Stimulated activated CD4-positive, alpha-beta T cell treated with anti-CD3 and anti-CD28 coated beads, Interleukin-12 subunit alpha, Interleukin-12 subunit beta, amount 100 ng/mL, for 24 hours (primary cell): ENCODE measurements around the gene OLA1.
"Not testable (repeated sequence)": the region's sequence is repeated elsewhere in the genome, so short reads cannot be mapped to it uniquely, and the experiment has no call there.

Experiments
- DNase-seq, 2 experiments: peaks; one replicate each; pipeline ENCODE4 v3.0.0-alpha.2; 2020; ENCODE audit warnings: low read depth in 2 of 2

Gene OLA1

DNA sequence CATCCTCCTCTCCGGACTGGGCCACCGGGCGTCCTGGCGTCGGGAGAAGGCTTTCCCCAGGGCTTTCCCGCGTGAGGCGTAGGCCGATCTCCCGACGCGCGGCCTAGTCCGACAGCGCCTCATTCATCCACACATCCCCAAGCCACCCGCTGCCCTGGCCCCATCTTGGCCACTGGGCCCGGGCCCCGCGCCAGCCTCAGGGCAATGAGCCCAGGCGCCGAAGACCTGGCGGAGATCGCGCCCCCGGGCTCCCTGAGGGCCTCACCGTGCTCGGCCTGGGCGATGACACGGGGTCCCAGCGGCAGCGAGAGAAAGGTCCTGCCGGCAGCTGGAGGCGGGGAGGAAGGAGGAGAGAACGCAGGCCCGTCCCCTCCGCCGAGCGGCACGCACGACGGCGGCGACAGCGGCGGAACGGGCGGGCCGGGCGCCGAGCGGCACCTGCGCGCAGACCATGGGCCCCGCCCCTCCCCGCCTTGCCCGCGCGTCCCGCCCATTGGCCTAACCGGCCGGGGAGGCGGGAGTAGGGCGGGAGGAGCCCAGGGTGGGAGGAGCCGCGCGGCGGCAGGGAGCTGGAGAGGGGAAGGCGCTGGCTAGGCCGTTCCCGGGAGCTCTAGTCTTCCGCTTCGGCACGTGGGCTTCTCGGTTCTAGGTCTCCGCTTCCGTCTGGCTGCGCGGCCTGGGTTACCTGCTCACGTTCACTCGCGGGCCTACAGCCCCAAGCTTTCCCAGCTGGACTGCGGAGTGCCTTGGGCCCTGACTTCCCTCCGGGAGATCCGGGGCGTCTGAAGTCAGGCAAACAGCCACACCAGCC lies at the start of gene OLA1:
Gene OLA1, minus strand, starts transcription at position 346 of the 811 bp plus-strand sequence. CDS start 1,717 bp downstream, outside the sequence.
- DNase-seq: peak; percentile 92 to 97

DNA sequence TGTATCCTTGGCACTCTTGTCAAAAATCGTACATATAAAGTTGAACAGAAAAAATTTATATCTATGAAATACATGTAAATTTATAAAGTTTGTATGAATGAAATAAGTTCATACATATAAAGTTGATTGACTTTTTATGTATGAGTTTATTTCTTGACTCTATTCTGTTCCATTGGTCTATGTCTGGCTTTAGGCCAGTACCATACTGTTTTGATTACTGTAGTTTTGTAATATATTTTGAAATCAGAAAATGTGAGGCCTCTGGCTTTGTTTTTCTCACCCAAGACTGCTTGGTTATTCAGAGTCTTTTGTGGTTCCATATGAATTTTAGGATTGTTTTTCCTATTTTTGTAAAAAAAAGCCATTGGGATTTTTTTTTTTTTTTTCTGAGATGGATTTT lies 44.6 kb upstream of the OLA1 start:
- DNase-seq: no peak

DNA sequence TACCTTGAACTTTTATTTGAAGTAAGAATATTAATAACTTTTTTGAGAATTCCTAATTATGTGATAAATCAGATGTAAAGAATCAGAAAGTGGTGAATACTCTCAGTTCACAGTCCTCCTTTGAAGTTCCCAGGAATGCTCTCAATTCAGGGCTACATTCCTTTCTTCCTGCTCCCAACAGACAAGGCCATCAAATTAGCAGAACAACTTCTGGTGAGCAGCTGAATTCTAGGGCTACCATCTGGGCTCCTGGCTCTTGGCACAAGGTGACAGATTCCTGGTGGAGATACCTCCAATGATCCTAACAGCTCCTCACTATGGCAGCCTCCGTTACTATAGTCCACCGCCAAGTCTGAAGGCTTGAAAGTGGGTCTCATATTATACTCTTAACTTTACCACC lies 37.8 kb upstream of the OLA1 start:
- DNase-seq: no peak

DNA sequence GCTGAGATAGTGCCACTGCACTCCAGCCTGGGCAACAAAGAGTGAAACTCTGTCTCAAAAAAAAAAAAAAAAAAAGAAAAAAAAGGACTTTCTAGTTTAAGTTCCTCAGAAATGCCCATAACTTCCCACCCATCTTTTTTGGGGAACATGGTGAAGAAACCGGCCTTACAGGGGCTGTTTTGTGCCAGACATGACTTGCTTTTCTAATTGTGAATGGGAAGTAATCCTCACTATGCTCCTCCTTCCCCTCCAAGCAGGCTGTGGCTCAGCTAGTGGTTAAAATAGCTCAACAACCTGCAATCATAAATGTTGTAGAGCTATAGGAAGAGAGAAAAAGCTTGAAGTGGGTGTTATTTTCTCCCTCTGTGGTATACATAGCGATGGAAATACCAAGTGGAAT lies 34.1 kb upstream of the OLA1 start:
- DNase-seq: no peak

DNA sequence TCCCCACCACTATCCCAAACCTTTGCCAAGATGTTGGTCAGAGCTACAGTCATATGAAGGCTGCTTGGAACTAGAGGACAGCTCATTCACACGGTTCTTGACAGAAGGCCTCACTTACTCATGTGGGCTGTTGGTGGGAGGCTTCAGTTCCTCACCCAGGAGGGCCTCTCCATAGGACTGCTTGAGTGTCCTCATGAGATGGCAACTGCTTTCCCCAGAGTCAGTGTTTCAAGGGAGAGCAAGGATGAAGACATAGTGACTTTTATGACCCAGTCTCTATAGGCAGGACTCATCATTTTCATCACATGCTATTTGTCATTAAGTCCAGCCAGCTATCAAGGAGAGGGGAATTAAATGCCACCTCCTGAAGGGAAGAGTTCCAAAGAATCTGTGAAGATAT lies 33.4 kb upstream of the OLA1 start:
- DNase-seq: no peak

DNA sequence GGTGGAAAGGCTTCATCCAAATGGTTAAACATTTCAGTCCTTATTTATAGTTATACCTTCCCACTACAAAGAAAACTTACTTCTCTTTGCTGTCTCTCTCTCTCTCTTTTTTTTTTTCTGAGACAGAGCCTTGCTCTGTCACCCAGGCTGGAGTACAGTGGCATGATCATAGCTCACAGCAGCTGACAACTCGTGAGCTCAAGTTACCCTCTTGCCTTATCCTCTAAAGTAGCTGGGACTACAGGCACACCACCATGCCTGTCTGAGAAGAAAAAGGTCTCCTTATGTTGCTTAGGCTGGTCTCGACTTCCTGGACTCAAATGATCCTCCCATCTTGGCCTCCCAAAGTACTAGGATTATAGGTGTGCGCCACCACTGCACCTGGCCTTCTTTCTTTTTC lies 32.3 kb upstream of the OLA1 start:
- no peak for DNase-seq

DNA sequence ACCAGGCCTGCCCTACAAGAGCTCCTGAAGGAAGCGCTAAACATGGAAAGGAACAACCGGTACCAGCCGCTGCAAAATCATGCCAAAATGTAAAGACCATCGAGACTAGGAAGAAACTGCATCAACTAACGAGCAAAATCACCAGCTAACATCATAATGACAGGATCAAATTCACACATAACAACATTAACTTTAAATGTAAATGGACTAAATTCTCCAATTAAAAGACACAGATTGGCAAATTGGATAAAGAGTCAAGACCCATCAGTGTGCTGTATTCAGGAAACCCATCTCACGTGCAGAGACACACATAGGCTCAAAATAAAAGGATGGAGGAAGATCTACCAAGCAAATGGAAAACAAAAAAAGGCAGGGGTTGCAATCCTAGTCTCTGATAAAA lies 21.9 kb upstream of the OLA1 start:
- not testable (repeated sequence) for DNase-seq

DNA sequence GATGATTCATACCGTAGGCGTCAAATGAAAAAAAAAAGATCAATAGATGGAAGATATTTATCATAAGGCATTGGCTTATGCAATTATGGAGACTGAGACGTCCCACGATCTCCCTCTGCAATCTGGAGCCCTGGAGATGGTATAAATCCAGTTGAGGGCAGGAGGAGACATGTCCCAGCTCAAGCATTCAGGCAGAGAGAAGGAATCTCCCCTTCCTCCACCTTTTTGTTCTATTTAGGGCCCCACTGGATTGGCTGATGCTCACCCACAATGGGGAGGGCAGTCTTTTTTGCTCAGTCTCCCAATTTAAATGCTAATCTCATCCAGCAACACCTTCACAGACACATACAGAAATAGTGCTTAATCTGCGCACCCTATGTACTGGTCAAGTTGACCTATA lies 18.0 kb upstream of the OLA1 start:
- no peak for DNase-seq

DNA sequence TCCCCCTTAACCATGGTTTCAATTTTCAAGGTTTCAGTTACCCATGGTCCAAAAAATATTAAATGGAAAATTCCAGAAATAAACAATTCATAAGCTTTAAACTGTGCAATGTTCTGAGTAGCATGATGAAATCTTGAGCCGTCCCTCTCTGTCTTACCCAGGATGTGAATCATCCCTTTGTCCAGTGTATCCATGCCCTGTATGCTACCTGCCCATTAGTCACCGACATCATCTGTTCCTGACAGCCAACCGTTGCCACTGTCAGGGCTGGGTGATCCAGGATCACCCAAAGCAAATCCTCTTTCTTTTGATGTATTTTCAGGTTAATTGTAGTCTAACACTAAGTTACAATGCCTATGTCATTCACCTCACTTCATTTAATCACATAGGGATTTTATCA lies 15.7 kb upstream of the OLA1 start:
- no peak for DNase-seq

DNA sequence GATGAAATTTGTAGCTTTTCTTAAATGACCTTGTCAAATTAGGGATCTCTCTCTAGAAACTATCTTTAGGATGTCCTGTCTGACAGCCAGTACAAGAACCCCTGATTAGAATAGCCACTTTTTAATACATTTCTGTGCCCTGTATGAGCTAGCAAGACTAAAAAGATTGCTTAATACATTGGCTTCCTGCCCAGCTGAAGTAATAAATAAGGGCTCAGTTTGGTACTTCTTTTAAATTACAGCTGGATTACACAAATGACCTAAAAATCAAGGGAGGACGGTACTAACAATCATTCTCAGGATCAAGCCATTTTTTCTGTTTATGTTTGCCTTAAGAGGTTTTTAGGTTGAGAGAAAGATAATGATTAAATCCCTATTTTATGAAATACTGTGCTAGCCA lies 11.6 kb upstream of the OLA1 start:
- DNase-seq: no peak

DNA sequence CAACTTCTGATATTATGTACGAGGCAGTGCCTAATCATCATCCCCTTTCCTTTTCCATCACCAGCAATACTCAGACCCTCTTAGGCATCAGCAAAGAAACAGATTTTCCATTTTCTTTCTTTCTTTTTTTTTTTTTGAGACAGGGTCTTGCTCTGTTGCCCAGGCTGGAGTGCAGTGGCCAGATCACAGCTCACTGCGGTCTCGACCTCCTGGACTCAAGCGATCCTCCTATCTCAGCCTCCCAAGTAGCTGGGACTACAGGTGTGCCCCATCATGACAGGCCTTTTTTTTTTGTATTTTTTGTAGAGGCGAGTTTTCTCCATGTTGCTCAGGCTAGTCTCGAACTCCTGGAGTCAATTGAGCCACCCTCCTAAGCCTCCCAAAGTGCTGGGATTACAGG lies 5.9 kb upstream of the OLA1 start:
- no peak for DNase-seq

DNA sequence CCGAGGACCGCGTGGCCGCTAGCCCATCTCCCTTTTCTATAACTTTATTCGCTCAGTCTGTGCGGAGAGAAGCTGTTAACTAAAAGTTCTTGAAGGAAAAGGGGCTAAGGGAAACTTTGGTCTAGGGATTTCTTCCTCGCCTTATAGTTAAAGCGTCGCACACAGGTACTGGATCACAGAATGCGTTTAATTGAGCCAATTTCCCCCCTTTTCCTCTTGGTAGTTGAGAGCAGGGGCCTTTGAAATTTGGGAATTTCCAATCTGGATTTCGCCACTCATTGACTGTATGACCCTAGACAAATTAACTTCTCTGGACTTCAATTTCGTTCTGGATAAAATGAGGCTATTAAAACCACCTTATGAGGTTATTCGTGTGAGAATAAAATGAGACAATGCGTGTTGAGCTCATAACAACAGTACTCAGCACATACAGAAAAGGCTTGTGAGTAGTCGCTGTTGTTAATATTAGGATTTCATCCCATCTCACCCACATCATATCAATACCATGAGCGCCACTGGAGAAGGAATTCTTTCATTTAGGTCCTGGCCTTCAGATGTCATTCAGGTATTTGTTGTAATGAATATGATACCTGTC lies 763 bp upstream of the OLA1 start:
- DNase-seq: no peak

DNA sequence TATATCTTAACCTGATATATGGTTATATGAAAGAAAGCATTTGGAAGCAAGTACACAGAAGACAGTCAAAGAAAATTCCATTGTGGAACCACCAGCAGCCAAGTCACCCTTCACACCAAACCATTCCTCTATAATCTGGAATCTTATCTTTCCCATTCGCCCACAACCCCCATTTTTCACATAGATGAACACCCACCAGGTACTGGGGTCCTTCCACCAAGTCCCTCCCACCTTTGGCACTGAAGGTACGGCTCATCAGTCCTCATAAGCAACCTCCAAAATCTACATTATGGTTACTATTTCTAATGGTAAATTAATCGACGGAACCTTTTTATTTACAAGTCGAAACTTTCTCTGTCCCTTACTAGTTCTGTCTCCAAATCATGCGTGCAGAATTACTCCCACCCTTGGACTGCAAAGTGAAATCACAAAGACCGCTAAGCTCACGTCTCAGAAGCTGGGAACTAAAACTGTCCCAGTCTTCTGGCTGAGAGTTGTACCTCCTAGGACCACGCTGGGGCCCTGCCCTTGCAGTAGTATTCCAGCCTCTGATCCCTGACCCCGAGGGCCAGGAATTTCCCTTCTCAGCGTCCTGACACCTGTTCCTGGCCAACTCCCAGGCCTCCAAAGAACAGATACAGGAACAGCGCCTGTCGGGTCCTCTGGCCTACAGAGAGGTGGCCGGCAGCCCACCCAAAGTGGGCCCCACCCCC lies 702 bp downstream of the OLA1 start:
- no peak for DNase-seq

DNA sequence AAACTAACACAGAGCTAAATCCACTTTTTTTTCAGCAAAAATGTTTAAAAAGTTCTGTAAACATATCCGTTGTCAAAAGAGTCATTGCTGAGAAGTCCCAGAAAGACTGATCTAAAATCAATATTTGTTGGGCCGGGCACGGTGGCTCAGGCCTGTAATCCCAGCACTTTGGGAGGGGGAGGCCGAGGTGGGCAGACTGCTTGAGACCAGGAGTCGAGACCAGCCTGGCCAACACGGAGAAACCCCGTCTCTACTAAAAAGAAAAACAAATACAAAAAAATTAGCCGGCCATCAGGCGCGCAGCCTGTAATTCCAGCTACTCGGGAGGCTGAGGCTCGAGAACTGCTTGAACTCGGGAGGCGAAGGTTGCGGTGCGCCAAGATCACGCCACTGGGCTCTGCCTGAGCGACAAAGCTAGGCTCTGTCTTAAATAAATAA lies 1.4 kb downstream of the OLA1 start:
- DNase-seq: no peak

DNA sequence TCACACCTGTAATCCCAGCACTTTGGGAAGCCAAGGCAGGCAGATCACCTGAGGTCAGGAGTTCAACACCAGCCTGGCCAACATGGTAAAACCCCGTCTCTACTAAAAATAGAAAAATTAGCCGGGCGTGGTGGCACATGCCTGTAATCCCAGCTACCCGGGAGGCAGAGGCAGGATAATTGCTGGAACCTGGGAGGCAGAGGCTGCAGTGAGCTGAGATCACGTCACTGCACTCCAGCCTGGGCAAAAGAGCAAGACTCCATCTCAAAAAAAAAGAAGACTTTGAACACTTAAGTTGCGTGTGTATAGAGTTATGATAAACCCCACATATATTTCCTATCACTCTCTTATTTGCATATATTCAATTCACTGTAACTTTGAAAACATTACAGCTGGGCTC lies 2.7 kb downstream of the OLA1 start:
- not testable (repeated sequence) for DNase-seq

DNA sequence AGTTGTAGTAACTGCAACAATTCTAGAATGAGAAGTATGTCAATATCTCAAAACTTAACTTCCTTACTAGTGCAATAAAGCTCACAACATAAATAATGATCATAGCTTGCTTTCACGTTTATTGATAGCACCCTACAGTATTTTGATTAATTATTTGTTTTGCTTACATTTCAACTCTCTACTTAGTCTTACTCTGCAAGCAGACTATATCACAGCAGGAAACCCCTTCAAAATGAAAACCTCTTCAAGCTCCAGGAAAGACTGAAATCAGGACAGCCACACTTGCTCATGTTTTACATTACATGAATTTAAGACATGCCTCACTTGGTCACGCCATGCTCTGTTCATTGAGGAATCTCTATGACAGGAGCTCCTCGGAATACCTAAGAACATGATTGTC lies 3.3 kb downstream of the OLA1 start:
- DNase-seq: no peak

DNA sequence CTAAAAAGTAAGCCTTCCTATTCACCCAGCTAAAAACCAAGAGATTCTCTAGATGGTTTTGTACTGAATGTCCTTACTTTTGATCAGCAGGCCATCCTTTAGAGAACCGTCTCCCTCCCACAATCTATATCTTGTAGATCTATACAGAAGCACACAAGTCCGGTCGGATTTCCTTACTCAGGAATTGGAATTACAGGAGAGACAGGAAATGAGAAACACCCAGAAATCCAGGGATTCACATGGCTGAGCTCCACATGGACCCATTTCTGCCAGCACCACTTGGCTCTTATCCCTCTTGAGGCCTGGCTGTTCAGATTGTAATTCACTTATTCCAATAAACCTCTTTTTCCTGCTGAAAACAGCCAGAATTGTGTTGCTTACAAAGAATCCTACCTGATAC lies 4.5 kb downstream of the OLA1 start:
- no peak for DNase-seq

DNA sequence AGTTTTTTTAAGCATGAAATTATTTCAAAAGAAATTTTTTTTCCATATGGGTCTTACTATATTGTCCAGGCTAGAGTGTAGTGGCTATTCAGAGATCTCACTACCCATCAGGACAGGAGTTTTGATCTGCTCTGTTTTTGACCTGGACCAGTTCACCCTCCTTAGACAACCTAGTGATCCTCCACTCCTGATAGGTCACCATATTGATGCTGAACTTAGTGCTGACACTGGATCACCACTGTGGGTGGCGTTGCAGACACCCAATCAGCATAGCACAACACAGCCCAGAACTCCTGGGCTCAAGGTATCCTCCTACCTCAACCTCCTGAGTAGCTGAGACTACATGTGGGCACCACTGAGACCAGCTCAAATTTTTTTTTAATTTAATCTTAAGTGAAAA lies 8.2 kb downstream of the OLA1 start:
- DNase-seq: no peak

DNA sequence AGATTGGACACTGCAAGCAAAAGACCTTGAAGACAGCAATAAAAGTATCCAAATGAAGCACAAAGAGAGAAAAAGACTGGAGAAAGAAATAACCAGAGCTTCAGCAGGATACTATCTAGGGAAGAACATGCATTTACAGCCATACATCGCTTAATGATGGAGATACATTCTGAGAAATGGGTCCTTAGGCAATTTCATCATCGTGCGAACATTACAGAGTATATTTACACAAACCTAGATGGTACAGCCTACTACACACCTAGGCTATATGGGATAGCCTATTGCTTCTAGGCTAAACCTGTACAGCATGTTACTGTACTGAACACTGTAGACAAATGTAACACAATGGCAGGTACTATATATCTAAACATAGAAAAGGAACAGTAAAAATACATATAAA lies 11.9 kb downstream of the OLA1 start:
- no peak for DNase-seq

DNA sequence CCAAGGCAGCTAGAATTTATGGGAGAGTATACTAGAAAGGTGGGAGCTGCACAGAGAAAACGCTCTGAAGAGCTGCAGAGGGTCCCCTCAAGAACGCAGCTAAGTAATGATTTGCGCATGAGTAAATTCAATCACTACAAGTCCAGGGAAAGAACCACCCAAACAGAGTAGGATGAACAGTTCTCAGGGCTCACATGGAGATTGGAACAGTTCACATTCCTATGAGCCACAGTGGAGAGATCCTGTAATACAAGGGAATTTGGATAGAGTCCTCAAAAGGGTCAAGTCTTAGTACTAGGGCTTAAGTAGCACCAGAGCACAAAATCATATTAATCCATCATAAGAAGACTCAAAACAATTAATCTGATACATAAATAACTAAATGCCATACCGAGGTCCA lies 12.7 kb downstream of the OLA1 start:
- no peak for DNase-seq

DNA sequence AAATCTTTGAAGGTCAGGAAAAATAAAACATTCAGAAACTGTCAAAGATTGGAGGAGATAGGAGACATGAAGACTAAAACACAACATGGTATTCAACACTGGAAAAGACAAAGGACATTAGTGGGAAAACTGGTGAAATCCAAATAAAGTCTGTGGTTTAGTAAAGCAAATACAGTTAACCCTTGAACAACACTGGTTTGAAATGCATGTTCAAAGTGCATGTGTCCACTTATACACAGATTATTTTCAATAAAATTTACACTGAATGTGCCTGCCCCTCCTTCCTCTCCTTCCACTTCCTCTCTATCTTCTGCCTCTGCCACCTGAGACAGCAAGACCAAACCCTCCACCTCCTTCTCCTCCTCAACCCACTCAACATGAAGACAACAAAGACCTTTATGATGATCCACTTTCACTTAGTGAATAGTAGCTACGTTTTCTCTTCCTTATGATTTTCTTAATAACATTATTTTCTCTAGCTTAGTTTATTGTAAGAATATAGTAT lies 14.5 kb downstream of the OLA1 start:
- DNase-seq: no peak

DNA sequence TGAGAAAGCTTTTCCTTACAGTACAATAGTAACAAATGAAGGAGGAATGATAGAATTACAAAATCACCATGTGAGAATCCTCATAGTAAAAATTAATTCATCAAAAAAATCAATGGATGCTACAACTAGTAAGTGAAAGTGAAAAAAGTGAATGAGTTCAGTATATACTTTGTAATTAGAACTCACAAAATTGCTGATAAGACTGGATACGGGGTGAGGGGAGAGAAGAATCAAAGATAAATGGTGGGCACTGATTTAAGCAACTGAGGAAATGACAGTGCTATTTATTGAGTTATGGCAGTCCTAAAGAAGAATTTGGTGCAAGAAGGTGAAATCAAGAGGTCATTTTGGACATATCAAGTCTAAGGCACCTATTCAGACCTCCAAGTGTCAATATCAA lies 20.6 kb downstream of the OLA1 start:
- DNase-seq: no peak
